Breast epithelium (tissue), 4 donors: ENCODE data around the gene TNFRSF12A. TPM values are rescaled to one million over a fixed set of nuclear protein-coding genes. Genes with fewer than 3 reads are reported as not detected.

Experiments used
- DNase-seq, 2 donors: peaks; one replicate each; pipeline ENCODE4 v3.0.0-alpha.2; 2019; ENCODE audit warnings: low spot score in 2 of 2
- H3K27ac ChIP-seq, 2 donors: fragments of 200-600 bp; sonication (generic) in 1 of 2; one replicate each; pipeline ENCODE4 v1.5.1; 2016 to 2019; ENCODE audit warnings: mild to moderate bottlenecking in 1 of 2
- H3K27me3 ChIP-seq, 2 donors: fragments of 200-600 bp; sonication (generic) in 1 of 2; one replicate each; pipeline versions ENCODE4 v1.5.1 to v1.6.0; 2017 to 2019; ENCODE audit warnings: control low read depth in 1 of 2, mild to moderate bottlenecking in 1 of 2
- H3K36me3 ChIP-seq: fragments of 200-600 bp; one replicate; pipeline ENCODE4 v1.5.1; 2019
- H3K4me1 ChIP-seq, 2 donors: fragments of 200-600 bp; sonication (generic); one replicate each; pipeline ENCODE4 v1.5.1; 2016 to 2019; ENCODE audit warnings: control low read depth in 1 of 2
- H3K4me3 ChIP-seq, 3 donors: fragments of 200-600 bp; sonication (generic); 1 replicate in 2 of 3; 2 replicates in 1 of 3; pipeline ENCODE4 v1.5.1; 2016 to 2019; ENCODE audit warnings: mild to moderate bottlenecking in 3 of 3, moderate library complexity in 2 of 3
- H3K9me3 ChIP-seq, 2 donors: fragments of 200-600 bp; sonication (generic) in 1 of 2; one replicate each; pipeline ENCODE4 v1.5.1; 2016 to 2019; ENCODE audit warnings: control low read depth in 1 of 2
- CTCF ChIP-seq, 3 donors: fragments of 450-650 bp; IDR thresholded peaks; one replicate each; pipeline ENCODE4 v1.5.1; 2016 to 2017; ENCODE audit warnings: antibody characterized with exemption in 3 of 3, mild to moderate bottlenecking in 3 of 3, moderate library complexity in 3 of 3
- POLR2A ChIP-seq: fragments of 450-650 bp; IDR thresholded peaks from one replicate; pipeline ENCODE4 v1.6.1; 2016; ENCODE audit warnings: antibody characterized with exemption, mild to moderate bottlenecking, moderate library complexity
- POLR2AphosphoS5 ChIP-seq, 3 donors: sonication (generic); formaldehyde crosslinking; IDR thresholded peaks; one replicate each; pipeline ENCODE4 v1.6.1; 2017; ENCODE audit warnings: antibody characterized with exemption in 3 of 3
- intact Hi-C: fragments of 100-400 bp; cut with DNase I; formaldehyde crosslinking; loops from one replicate; pipeline ENCODE4 v1.15.1; 2023; ENCODE audit warnings: low total_unique reads
- total RNA-seq, 3 donors: library from RNA; depleted of rRNA; stranded (reverse); fragments of >200 nt; gene quantifications; one replicate each; pipeline ENCODE4 v1.1.0, GENCODE V29; 2016

TNFRSF12A gene
- total RNA-seq, 3 donors from 2014 or later = 6.9 to 74.1 (median 36.7) TPM

- Histone ChIP-seq H3K36me3 (no peaks in the 10 kb centered on the region), H3K4me1 (peaks cover 15 to 16% of the 10 kb centered on the region in 2 donors), H3K27me3 (peaks cover 3 to 5% of the 10 kb centered on the region in 2 donors), H3K27ac (peak overlapping the region; percentile 96 to 98), H3K9me3 (no peaks in the 10 kb centered on the region), H3K4me3 (peak overlapping the region; percentile 68 to 88 (median 70))
- TF ChIP-seq CTCF (IDR thresholded peaks at IDR 0.05) = no peak
- TF ChIP-seq POLR2AphosphoS5 (IDR thresholded peaks at IDR 0.05) = no peak
- no peak for TF ChIP-seq POLR2A
- DNase-seq = no peak
- intact Hi-C loops = no loop called here
Measured at GRCh38 chr16:3022684-3023414, 2.7 kb downstream of the TNFRSF12A start.

GRCh38 chr16:3023415-3023668 lies 3.2 kb downstream of the TNFRSF12A start:
- peak in 1 of 2 donors; percentile 60 for DNase-seq
- Histone ChIP-seq H3K4me1 (peaks cover 15 to 16% of the 10 kb centered on the region in 2 donors), H3K36me3 (no peaks in the 10 kb centered on the region), H3K4me3 (peak overlapping the region; percentile 68 to 88 (median 70)), H3K27me3 (no peaks in the 10 kb centered on the region), H3K9me3 (no peaks in the 10 kb centered on the region), H3K27ac (peak overlapping the region; percentile 96 to 98)
- no peak for TF ChIP-seq CTCF (IDR thresholded peaks at IDR 0.05)
- TF ChIP-seq POLR2AphosphoS5 (IDR thresholded peaks at IDR 0.05) = no peak
- no peak for TF ChIP-seq POLR2A
- intact Hi-C loops = no loop called here

- Histone ChIP-seq H3K36me3 (no peaks in the 10 kb centered on the region), H3K27me3 (no peaks in the 10 kb centered on the region), H3K4me3 (peak within 1 kb of the TSS; percentile 68 to 88 (median 70)), H3K27ac (peak within 1 kb of the TSS; percentile 96 to 98), H3K9me3 (no peaks in the 10 kb centered on the region), H3K4me1 (peaks cover 15 to 16% of the 10 kb centered on the region in 2 donors)
- DNase-seq = peak; percentile 97 to 98
- intact Hi-C loops = no loop called here
- TF ChIP-seq CTCF (IDR thresholded peaks at IDR 0.05) (no peak), POLR2A (peak; percentile 74), POLR2AphosphoS5 (IDR thresholded peaks at IDR 0.05) (peak; percentile 91 to 96 (median 93))
Measured at GRCh38 chr16:3023669-3024478, 3.7 kb downstream of the TNFRSF12A start, which contains the start of the genes HCFC1R1 and THOC6. Gene HCFC1R1, minus strand, starts transcription at chr16:3023942. Its CDS starts 1 bp downstream, at chr16:3023941. Gene THOC6, plus strand, starts transcription at chr16:3024035. Its CDS starts 292 bp downstream, at chr16:3024327.

GRCh38 chr16:3025032-3026002 lies 5.1 kb downstream of the TNFRSF12A start:
- Histone ChIP-seq H3K27me3 (no peaks in the 10 kb centered on the region), H3K27ac (no peak overlapping the region), H3K4me3 (no peak overlapping the region), H3K4me1 (peaks cover 15 to 16% of the 10 kb centered on the region in 2 donors), H3K36me3 (no peaks in the 10 kb centered on the region), H3K9me3 (no peaks in the 10 kb centered on the region)
- DNase-seq = no peak
- intact Hi-C loops = no loop called here
- TF ChIP-seq CTCF (IDR thresholded peaks at IDR 0.05) (no peak), POLR2AphosphoS5 (IDR thresholded peaks at IDR 0.05) (no peak), POLR2A (no peak)
